ENCODE data around the gene RS1. TPM values are rescaled to one million over a fixed set of nuclear protein-coding genes. Genes with fewer than 3 reads are reported as not detected.

Gene RS1
- total and polyA plus RNA-seq, 9 donors = not detected

DNA sequence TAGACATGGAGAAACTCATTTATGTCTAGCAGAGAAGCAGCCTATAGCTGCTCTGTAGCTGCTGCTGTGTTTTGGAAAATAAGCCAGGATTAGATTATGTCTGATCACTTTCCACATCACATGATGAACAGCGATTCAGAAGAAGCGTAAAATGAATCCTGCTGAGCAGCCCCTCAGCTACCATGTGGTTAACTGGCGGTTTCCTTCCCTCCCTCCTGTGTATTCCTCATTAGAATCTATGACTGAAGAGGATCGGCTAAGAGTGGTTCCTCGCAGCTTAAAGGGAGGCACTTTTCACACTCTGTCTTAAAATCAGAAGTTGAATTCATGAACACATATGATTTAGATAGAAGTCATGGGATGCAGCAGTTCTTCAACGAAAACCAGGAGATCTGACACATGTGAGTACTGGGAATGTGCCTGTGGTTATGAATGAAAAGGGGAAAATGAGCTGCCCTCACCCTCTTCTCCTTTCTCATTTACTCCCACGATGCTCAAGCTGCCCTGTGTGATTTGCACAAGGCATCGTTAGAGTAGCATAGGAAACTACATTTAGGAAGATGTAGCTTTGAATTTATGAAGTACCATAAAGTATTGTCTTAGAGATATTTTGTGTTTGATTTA lies 35.6 kb upstream of the RS1 start, which contains the start of gene PPEF1:
PPEF1 (plus strand) TSS at position 220 of the 624 bp plus-strand sequence; CDS start at position 356, 136 bp downstream.
- WGBS, 3 donors = 47 to 61% (median 50%) methylated on average over 8 of the region's 8 CpGs
- no peak for DNase-seq
- H3K4me1 ChIP-seq (ENCODE audit: insufficient read depth) = no peaks in the 10 kb centered on the region
- TF ChIP-seq, protein P1, sequence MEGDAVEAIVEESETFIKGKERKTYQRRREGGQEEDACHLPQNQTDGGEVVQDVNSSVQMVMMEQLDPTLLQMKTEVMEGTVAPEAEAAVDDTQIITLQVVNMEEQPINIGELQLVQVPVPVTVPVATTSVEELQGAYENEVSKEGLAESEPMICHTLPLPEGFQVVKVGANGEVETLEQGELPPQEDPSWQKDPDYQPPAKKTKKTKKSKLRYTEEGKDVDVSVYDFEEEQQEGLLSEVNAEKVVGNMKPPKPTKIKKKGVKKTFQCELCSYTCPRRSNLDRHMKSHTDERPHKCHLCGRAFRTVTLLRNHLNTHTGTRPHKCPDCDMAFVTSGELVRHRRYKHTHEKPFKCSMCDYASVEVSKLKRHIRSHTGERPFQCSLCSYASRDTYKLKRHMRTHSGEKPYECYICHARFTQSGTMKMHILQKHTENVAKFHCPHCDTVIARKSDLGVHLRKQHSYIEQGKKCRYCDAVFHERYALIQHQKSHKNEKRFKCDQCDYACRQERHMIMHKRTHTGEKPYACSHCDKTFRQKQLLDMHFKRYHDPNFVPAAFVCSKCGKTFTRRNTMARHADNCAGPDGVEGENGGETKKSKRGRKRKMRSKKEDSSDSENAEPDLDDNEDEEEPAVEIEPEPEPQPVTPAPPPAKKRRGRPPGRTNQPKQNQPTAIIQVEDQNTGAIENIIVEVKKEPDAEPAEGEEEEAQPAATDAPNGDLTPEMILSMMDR (IDR thresholded peaks at IDR 0.05) = no peak
- TF ChIP-seq EP300 (IDR thresholded peaks at IDR 0.05) = no peak
- TF ChIP-seq POLR2A (IDR thresholded peaks at IDR 0.05) = no peak
- no peak within 1 kb of the TSS for H3K4me3 ChIP-seq
- no peaks in the 10 kb centered on the region for H3K9me3 ChIP-seq
- intact Hi-C loops (cut with DNase I) = no loop called here
- no peak within 1 kb of the TSS for H3K27ac ChIP-seq
- H3K27me3 ChIP-seq = no peaks in the 10 kb centered on the region
- H3K36me3 ChIP-seq = no peaks in the 10 kb centered on the region

DNA sequence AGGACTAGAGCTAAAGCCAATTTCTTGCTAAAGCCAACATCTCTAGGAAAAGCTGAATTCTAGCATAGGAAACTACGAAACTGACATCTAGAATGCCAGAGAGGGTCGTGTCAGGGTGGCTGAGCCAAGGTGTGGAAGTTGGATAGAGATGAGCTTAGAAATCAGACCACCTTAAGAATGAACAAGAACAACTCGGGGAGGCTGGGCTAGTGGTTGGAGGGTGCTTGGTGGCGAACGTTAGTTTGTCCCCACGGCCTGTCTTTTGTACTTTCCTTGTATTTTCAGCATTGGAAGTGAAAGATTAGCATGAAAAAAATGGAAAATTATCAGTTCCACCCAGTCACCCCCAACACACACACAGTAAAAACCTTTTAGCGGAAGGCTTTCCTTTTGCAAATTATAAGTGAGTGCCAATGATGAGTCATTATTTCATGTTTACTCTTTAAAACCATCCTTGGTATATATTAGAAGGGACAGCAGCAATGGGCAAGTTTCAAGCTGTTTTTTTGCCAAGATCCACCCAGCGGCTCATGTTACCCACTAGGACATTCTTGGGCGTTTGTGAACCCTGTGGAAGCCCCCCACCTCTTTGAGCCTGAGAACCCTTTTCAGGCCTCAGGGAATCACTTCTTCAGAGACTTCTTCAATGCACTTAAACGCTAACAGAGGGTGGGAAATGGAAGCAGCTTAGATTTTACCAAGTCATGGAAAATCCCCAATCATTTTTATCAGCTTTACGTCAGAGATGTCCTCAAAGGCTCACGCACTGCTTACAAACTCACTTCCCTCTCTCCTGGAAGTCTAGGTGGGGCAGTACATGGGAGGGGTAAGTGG lies 30.7 kb upstream of the RS1 start:
- DNase-seq = no peak
- H3K27me3 ChIP-seq = no peaks in the 10 kb centered on the region
- TF ChIP-seq POLR2A (IDR thresholded peaks at IDR 0.05) (no peak), EP300 (IDR thresholded peaks at IDR 0.05) (no peak)
- TF ChIP-seq, protein P1 (IDR thresholded peaks at IDR 0.05) = no peak
- no peaks in the 10 kb centered on the region for H3K36me3 ChIP-seq
- no peaks in the 10 kb centered on the region for H3K9me3 ChIP-seq
- H3K4me3 ChIP-seq = no peak overlapping the region
- intact Hi-C loops (cut with DNase I) = no loop called here
- H3K27ac ChIP-seq = no peak overlapping the region
- 48 to 58% (median 52%) methylated on average over 12 of the region's 12 CpGs for WGBS, 3 donors
- no peaks in the 10 kb centered on the region for H3K4me1 ChIP-seq (ENCODE audit: insufficient read depth)

DNA sequence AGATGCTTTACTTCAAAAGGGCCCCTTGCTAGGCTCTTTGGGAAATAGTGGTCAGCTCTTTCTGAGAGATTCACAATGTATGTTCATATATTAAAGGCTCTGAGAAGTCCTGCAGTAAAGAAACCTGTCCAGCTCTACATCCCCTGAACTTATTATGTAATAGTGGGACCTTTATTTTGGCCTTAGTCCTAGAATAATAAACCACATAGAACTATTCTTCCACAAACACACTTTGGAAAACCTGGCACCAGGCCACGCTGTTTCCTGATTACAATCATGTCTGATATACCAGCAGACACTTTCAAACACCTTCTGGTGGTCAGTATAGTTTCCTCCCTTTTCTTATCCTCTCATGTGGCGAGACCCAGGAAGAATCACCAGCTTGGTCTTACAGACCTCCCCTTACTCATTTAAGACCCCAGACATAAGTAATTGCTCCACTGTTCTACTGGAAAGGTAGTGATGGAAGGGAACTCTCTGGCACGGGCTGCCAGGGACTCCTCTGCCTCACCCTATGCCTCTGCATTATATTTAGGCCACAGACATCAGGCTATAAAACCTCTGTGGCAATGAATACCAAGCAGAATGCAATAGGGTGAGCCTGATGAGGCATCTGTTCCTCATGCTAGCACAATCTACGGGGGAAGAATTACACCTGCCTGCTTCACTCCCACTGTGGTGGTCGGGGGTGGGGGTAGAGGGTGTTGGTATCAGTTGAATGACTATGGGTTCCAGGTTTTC lies 29.9 kb upstream of the RS1 start:
- WGBS, 3 donors = 61 to 68% (median 67%) methylated on average over 5 of the region's 5 CpGs
- intact Hi-C loops (cut with DNase I) = no loop called here
- no peak overlapping the region for H3K4me3 ChIP-seq
- H3K27me3 ChIP-seq = no peaks in the 10 kb centered on the region
- TF ChIP-seq, protein P1 (IDR thresholded peaks at IDR 0.05) = no peak
- TF ChIP-seq POLR2A (IDR thresholded peaks at IDR 0.05) = no peak
- TF ChIP-seq EP300 (IDR thresholded peaks at IDR 0.05) = no peak
- no peaks in the 10 kb centered on the region for H3K36me3 ChIP-seq
- no peaks in the 10 kb centered on the region for H3K4me1 ChIP-seq (ENCODE audit: insufficient read depth)
- no peak overlapping the region for H3K27ac ChIP-seq
- DNase-seq = peak in 1 of 5 donors; percentile 26
- H3K9me3 ChIP-seq = no peaks in the 10 kb centered on the region

All from ovary (tissue), 9 donors.